Peyer's patch (tissue), 4 donors: ENCODE results near the gene HPD. TPM values are rescaled to one million over a fixed set of nuclear protein-coding genes. Genes with fewer than 3 reads are reported as not detected.

Source experiments
- DNase-seq, 3 donors: peaks; one replicate each; pipeline ENCODE4 v3.0.0-alpha.2; 2017 to 2019
- H3K27ac ChIP-seq, 4 donors: fragments of 200-600 bp; sonication (generic); one replicate each; pipeline ENCODE4 v1.5.1; 2016 to 2019
- H3K27me3 ChIP-seq, 2 donors: fragments of 200-600 bp; sonication (generic); one replicate each; pipeline ENCODE4 v1.5.1; 2019
- H3K36me3 ChIP-seq, 3 donors: fragments of 200-600 bp; sonication (generic); one replicate each; pipeline ENCODE4 v1.5.1; 2016 to 2019
- H3K4me1 ChIP-seq, 4 donors: fragments of 200-600 bp; sonication (generic); one replicate each; pipeline ENCODE4 v1.5.1; 2016 to 2019
- H3K4me3 ChIP-seq, 4 donors: fragments of 200-600 bp; sonication (generic); 1 replicate in 3 of 4; 2 replicates in 1 of 4; pipeline ENCODE4 v1.5.1; 2016 to 2019; ENCODE audit warnings: mild to moderate bottlenecking in 1 of 4
- H3K9me3 ChIP-seq, 4 donors: fragments of 200-600 bp; sonication (generic); one replicate each; pipeline ENCODE4 v1.5.1; 2016 to 2019; ENCODE audit warnings: mild to moderate bottlenecking in 1 of 4
- POLR2A ChIP-seq, 2 donors: fragments of 450-650 bp; IDR thresholded peaks; one replicate each; pipeline ENCODE4 v1.5.1; 2017; ENCODE audit warnings: antibody characterized with exemption in 2 of 2, mild to moderate bottlenecking in 2 of 2, moderate library complexity in 2 of 2
- total RNA-seq, 4 donors: library from RNA; depleted of rRNA; stranded (reverse); fragments of >200 nt; gene quantifications; one replicate each; pipeline ENCODE4 v1.1.0, GENCODE V29; 2016
- TF ChIP-seq, protein P1 (sequence below), 6 experiments: fragments of 450-650 bp in 4 of 6; fragments of 200-600 bp in 2 of 6; sonication (generic) in 1 of 6; IDR thresholded peaks; one replicate each; pipeline ENCODE4 v1.5.1; 2017 to 2019; ENCODE audit warnings: antibody characterized with exemption in 6 of 6, mild to moderate bottlenecking in 3 of 6, moderate library complexity in 1 of 6

The HPD gene
- total RNA-seq, 4 donors from 2014 or later, result not detected

DNA sequence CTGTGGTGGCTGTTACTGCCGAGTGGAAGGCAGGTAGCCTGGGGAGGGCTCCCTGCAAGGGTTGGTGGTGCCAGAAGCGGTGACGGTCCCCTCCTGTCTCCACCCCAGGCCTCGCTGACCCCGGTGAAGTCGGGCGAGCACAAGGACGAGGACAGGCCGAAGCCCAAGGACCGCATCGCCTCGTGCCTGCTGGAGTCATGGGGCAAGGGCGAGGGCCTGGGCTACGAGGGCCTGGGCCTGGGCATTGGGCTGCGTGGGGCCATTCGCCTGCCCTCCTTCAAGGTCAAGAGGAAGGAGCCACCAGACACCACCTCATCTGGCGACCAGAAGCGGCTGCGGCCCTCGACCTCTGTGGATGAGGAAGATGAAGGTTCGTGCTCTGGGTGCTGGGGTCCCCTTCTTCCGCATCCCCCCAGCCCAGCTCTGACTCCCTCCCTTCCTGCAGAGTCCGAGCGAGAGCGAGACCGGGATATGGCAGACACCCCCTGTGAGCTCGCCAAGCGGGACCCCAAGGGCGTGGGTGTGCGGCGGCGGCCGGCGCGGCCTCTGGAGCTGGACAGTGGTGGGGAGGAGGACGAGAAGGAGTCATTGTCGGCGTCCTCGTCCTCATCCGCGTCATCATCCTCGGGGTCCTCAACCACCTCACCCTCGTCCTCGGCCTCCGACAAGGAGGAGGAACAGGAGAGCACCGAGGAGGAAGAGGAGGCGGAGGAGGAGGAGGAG lies 41.6 kb downstream of the HPD start:
- Histone ChIP-seq H3K27ac (no peak overlapping the region), H3K4me3 (no peak overlapping the region), H3K4me1 (peaks cover 4 to 18% (median 9%) of the 10 kb centered on the region in 4 donors), H3K36me3 (peaks cover 0 to 79% (median 0%) of the 10 kb centered on the region in 3 donors), H3K9me3 (no peaks in the 10 kb centered on the region), H3K27me3 (no peaks in the 10 kb centered on the region)
- peak in 1 of 3 donors; percentile 42 for DNase-seq
- TF ChIP-seq, protein P1, sequence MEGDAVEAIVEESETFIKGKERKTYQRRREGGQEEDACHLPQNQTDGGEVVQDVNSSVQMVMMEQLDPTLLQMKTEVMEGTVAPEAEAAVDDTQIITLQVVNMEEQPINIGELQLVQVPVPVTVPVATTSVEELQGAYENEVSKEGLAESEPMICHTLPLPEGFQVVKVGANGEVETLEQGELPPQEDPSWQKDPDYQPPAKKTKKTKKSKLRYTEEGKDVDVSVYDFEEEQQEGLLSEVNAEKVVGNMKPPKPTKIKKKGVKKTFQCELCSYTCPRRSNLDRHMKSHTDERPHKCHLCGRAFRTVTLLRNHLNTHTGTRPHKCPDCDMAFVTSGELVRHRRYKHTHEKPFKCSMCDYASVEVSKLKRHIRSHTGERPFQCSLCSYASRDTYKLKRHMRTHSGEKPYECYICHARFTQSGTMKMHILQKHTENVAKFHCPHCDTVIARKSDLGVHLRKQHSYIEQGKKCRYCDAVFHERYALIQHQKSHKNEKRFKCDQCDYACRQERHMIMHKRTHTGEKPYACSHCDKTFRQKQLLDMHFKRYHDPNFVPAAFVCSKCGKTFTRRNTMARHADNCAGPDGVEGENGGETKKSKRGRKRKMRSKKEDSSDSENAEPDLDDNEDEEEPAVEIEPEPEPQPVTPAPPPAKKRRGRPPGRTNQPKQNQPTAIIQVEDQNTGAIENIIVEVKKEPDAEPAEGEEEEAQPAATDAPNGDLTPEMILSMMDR (IDR thresholded peaks at IDR 0.05), result no peak
- no peak for TF ChIP-seq POLR2A (IDR thresholded peaks at IDR 0.05)

DNA sequence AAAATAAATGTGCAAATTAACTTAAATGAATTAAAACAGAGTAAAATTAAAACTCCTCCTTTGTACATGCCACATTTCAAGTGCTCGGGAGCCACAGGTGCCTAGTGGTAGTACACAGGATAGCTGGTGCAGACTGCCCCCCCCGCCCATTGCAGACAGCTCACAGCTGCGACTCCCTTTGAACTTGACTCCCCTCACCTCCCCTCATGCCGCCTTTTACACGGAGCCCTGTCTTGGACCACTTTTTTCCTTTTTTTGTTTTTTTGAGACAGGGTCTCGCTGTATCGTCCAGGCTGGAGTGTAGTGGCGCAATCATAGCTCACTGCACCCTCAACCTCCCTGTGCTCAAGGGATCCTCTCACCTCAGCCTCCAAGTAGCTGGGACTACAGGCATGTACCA lies 43.4 kb downstream of the HPD start:
- H3K36me3 ChIP-seq, result peaks cover 0 to 67% (median 0%) of the 10 kb centered on the region in 3 donors
- H3K27ac ChIP-seq, result no peak overlapping the region
- no peaks in the 10 kb centered on the region for H3K27me3 ChIP-seq
- no peaks in the 10 kb centered on the region for H3K9me3 ChIP-seq
- no peak for DNase-seq
- TF ChIP-seq, protein P1 (IDR thresholded peaks at IDR 0.05), result no peak
- no peak for TF ChIP-seq POLR2A (IDR thresholded peaks at IDR 0.05)
- H3K4me3 ChIP-seq, result no peak overlapping the region
- peaks cover 4 to 34% (median 20%) of the 10 kb centered on the region in 4 donors for H3K4me1 ChIP-seq

DNA sequence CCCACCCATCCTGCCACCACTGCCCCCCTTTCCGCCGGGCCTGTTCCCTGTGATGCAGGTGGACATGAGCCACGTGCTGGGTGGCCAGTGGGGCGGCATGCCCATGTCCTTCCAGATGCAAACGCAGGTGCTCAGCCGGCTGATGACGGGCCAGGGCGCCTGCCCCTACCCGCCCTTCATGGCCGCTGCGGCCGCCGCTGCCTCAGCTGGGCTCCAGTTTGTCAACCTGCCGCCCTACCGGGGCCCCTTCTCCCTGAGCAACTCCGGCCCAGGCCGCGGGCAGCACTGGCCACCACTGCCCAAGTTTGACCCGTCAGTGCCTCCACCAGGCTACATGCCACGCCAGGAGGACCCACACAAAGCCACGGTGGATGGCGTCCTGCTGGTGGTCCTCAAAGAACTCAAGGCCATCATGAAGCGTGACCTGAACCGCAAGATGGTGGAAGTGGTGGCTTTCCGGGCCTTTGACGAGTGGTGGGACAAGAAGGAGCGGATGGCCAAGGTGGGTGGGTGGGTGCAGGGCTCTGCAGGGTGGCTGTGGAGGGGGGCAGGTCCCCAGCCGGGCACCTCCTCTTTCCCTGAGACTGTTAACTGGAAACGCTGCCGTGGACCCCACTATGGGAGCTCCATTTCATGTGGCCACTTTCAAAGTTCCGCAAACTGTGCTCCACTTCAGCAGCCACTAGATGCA lies 44.1 kb downstream of the HPD start:
- no peaks in the 10 kb centered on the region for H3K27me3 ChIP-seq
- peaks cover 4 to 37% (median 20%) of the 10 kb centered on the region in 4 donors for H3K4me1 ChIP-seq
- no peak overlapping the region for H3K27ac ChIP-seq
- no peak for DNase-seq
- TF ChIP-seq, protein P1 (IDR thresholded peaks at IDR 0.05), result no peak
- no peaks in the 10 kb centered on the region for H3K9me3 ChIP-seq
- H3K36me3 ChIP-seq, result peaks cover 0 to 67% (median 0%) of the 10 kb centered on the region in 3 donors
- no peak overlapping the region for H3K4me3 ChIP-seq

DNA sequence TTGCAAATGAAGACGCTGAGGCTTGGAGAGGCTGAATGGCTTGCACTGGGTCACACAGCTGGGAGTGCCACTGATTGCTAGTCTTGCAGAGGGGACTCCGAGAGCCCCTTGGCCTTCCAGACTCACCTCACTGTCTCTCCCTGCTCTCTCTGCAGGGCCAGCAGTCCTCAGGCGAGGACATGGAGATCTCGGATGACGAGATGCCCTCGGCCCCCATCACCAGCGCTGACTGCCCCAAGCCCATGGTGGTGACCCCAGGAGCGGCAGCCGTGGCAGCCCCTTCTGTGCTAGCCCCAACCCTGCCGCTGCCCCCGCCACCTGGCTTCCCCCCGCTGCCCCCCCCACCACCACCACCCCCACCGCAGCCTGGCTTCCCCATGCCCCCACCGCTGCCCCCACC lies 44.7 kb downstream of the HPD start:
- TF ChIP-seq, protein P1 (IDR thresholded peaks at IDR 0.05), result no peak
- no peak for TF ChIP-seq POLR2A (IDR thresholded peaks at IDR 0.05)
- H3K4me1 ChIP-seq, result peaks cover 4 to 37% (median 20%) of the 10 kb centered on the region in 4 donors
- no peak for DNase-seq
- no peaks in the 10 kb centered on the region for H3K9me3 ChIP-seq
- no peak overlapping the region for H3K4me3 ChIP-seq
- peaks cover 0 to 67% (median 0%) of the 10 kb centered on the region in 3 donors for H3K36me3 ChIP-seq
- H3K27me3 ChIP-seq, result no peaks in the 10 kb centered on the region
- H3K27ac ChIP-seq, result no peak overlapping the region

DNA sequence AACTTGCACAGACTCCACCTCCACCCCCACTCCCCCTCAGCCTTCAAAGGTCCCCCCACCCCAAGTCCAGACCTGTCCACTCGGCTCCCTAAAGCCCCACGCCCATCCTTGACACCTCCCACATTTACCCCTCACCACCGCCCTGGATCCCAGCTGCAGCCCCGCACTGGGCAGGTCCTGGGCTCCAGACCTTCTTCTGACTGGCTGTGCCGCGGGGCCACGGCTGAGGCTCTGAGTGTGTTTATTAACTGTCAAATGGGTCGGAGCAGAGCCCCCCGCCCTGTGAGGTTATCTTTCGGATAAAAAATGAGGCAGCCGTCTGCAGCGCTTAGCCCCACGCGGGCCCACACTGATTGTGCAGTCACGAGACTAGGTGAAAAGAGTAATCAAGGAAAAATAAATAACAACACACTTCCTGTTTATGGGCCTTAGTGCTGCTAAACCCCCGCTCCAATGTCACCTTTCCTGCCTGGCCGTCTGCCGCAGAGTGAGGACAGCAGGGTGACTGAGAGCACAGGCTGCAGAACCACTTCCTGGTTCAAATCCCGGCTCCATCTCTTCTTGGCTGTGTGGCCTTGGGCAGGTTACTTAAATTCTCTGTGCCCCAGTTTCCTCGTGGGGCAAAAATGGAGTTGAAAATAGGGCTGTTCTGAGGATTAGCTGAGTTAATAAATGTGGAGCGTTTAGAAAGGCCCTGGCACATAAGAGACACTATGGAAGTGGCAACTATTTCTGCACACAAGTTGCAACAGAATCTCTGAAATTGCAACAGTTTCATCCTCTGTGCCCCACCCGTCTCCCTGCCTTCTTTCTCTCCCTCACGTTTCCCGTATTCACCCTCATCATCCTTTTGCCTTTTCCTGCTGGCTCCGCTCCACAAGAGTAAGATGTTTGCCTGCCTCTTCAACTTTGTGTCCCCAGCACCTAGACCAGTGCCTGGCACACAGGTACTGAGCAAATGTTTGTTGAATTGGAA lies 45.5 kb downstream of the HPD start:
- Histone ChIP-seq H3K4me1 (peaks cover 4 to 37% (median 20%) of the 10 kb centered on the region in 4 donors), H3K9me3 (no peaks in the 10 kb centered on the region), H3K27ac (peak overlapping the region in 3 of 4 donors; percentile 53 to 81 (median 72)), H3K36me3 (peaks cover 0 to 67% (median 0%) of the 10 kb centered on the region in 3 donors), H3K4me3 (peak overlapping the region; percentile 40 to 76 (median 56)), H3K27me3 (no peaks in the 10 kb centered on the region)
- TF ChIP-seq POLR2A (IDR thresholded peaks at IDR 0.05), result no peak
- TF ChIP-seq, protein P1 (IDR thresholded peaks at IDR 0.05), result no peak
- peak in 2 of 3 donors; percentile 51 to 57 for DNase-seq
